NCI-H2107 (cell line): ENCODE measurements around the gene PPP4R3A.
"Not testable (repeated sequence)": the region's sequence is repeated elsewhere in the genome, so short reads cannot be mapped to it uniquely, and the experiment has no call there.

ENCODE experiments used
- DNase-seq: peaks from one replicate; lab custom pipeline; 2025; lab: John Stamatoyannopoulos, UW

The PPP4R3A gene

DNA sequence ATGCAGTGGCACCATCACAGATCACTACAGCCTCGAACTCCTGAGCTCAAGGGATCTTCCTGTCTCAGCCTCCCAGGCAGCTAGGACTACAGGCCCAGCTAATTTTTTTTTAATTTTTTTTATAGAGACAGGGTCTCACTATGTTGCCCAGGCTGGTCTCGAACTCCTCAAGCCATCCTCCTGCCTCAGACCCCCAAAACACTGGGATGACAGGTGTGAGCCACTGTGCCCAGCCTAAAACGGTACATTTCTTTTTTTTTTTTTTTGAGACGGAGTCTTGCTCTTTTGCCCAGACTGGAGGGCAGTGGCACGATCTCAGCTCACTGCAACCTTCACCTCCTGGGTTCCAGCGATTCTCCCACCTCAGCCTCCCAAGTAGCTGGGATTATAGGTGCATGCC is 100.9 kb downstream of the PPP4R3A start:
- DNase-seq: not testable (repeated sequence)
